SH-SY5Y (cell line): ENCODE results near the gene ATP9B.

Source experiments
- GATA2 ChIP-seq: IDR thresholded peaks from 2 replicates; pipeline ENCODE4 v1.6.1; 2011; ENCODE audit warnings: mild to moderate bottlenecking, low read depth, low read length
- GATA3 ChIP-seq: IDR thresholded peaks from 2 replicates; pipeline ENCODE4 v1.6.1; 2011; ENCODE audit warnings: low read depth, mild to moderate bottlenecking, low read length, moderate library complexity

ATP9B gene

GRCh38 chr18:79343567-79344207, 274.5 kb downstream of the ATP9B start:
- TF ChIP-seq GATA2: no peak

- TF ChIP-seq GATA2 (no peak), GATA3 (no peak)
Observed at GRCh38 chr18:79344208-79344581, 275.0 kb downstream of the ATP9B start.

GRCh38 chr18:79345366-79345765, 276.2 kb downstream of the ATP9B start:
- TF ChIP-seq GATA2 (no peak), GATA3 (no peak)

GRCh38 chr18:79345981-79346380, 276.8 kb downstream of the ATP9B start:
- TF ChIP-seq GATA2: no peak
- no peak for TF ChIP-seq GATA3

GRCh38 chr18:79348066-79348465, 278.9 kb downstream of the ATP9B start:
- no peak for TF ChIP-seq GATA3
- TF ChIP-seq GATA2: no peak

GRCh38 chr18:79352432-79352831, 283.2 kb downstream of the ATP9B start:
- no peak for TF ChIP-seq GATA3
- TF ChIP-seq GATA2: no peak

GRCh38 chr18:79353267-79353666, 284.1 kb downstream of the ATP9B start:
- TF ChIP-seq GATA3: no peak
- TF ChIP-seq GATA2: no peak

GRCh38 chr18:79354350-79354749, 285.2 kb downstream of the ATP9B start:
- TF ChIP-seq GATA2 (no peak), GATA3 (no peak)

- TF ChIP-seq GATA3: no peak
- TF ChIP-seq GATA2: no peak
Observed at GRCh38 chr18:79355433-79356335, 286.5 kb downstream of the ATP9B start.

GRCh38 chr18:79356435-79356834, 287.2 kb downstream of the ATP9B start:
- TF ChIP-seq GATA2: no peak
- no peak for TF ChIP-seq GATA3

- TF ChIP-seq GATA2 (no peak), GATA3 (no peak)
Observed at GRCh38 chr18:79360933-79361332, 291.7 kb downstream of the ATP9B start.

GRCh38 chr18:79361766-79362522, 292.8 kb downstream of the ATP9B start:
- TF ChIP-seq GATA3: no peak

GRCh38 chr18:79365701-79366100, 296.5 kb downstream of the ATP9B start:
- no peak for TF ChIP-seq GATA3
- TF ChIP-seq GATA2: no peak

- TF ChIP-seq GATA2: no peak
- TF ChIP-seq GATA3: no peak
Observed at GRCh38 chr18:79366177-79367094, 297.2 kb downstream of the ATP9B start.
